PC-3 (cell line): Measurements from ENCODE around the gene CRYAA. TPM values are rescaled to one million over a fixed set of nuclear protein-coding genes. Genes with fewer than 3 reads are reported as not detected.
"Not testable (repeated sequence)": the region's sequence is repeated elsewhere in the genome, so short reads cannot be mapped to it uniquely, and the experiment has no call there.

Source experiments
- ATAC-seq: fragments of 200-7000 bp; cut with Tn5 transposase; 2 replicates; pipeline ENCODE4 v1.9.1; 2020; ENCODE audit warnings: mild to moderate bottlenecking, moderate library complexity
- BruUV-seq: library from RNA; stranded (reverse); fragments of 400-500 nt; replicated peaks from 2 replicates; lab custom pipeline; 2021; lab: Mats Ljungman, UMichigan
- CTCF ChIA-PET: fragments of 300-600 bp; sonication (Branson Sonifier 250); formaldehyde crosslinking; loops from one replicate; lab custom pipeline; 2022; ENCODE audit warnings: antibody characterized with exemption; lab: Charles Lee
- POLR2A ChIA-PET: fragments of 300-600 bp; sonication (Branson Sonifier 250); formaldehyde crosslinking; loops from one replicate; lab custom pipeline; 2022; ENCODE audit warnings: antibody characterized with exemption; ENCODE audit not compliant: unreplicated experiment; lab: Charles Lee
- DNase-seq: peaks from one replicate; pipeline ENCODE4 v3.0.0-alpha.2; 2015
- H2AFZ ChIP-seq: fragments of 300-600 bp; sonication (generic); 2 replicates; pipeline ENCODE4 v1.6.0; 2016; ENCODE audit warnings: antibody characterized with exemption, low read length
- H3F3A ChIP-seq: fragments of 300-600 bp; sonication (generic); one replicate; pipeline ENCODE4 v1.6.0; 2017; ENCODE audit warnings: antibody characterized with exemption, low read length, control low read depth, mild to moderate bottlenecking; ENCODE audit not compliant: unreplicated experiment
- H3K27ac ChIP-seq: fragments of 300-600 bp; sonication (generic); 2 replicates; pipeline ENCODE4 v1.5.1; 2016; ENCODE audit warnings: mild to moderate bottlenecking, low read length
- H3K27me3 ChIP-seq: fragments of 300-600 bp; sonication (generic); 2 replicates; pipeline ENCODE4 v1.6.1; 2016; ENCODE audit warnings: low read length, mixed read lengths
- H3K36me3 ChIP-seq: fragments of 300-600 bp; sonication (generic); 2 replicates; pipeline ENCODE4 v1.6.1; 2016; ENCODE audit warnings: low read depth, mixed run types, low read length, mixed read lengths
- H3K4me1 ChIP-seq: fragments of 300-600 bp; sonication (generic); 2 replicates; pipeline ENCODE4 v1.5.1; 2016; ENCODE audit warnings: low read length; ENCODE audit not compliant: insufficient read depth
- H3K4me2 ChIP-seq: fragments of 300-600 bp; sonication (generic); 2 replicates; pipeline ENCODE4 v1.6.0; 2016; ENCODE audit warnings: low read length
- H3K4me3 ChIP-seq: fragments of 300-600 bp; sonication (generic); 2 replicates; pipeline ENCODE4 v1.5.1; 2016; ENCODE audit warnings: mild to moderate bottlenecking, low read length, mixed read lengths
- H3K79me2 ChIP-seq: fragments of 300-600 bp; sonication (generic); 2 replicates; pipeline ENCODE4 v1.6.1; 2017; ENCODE audit warnings: low read length, mixed read lengths
- H3K9ac ChIP-seq: fragments of 300-600 bp; sonication (generic); 2 replicates; pipeline ENCODE4 v1.6.0; 2016; ENCODE audit warnings: mild to moderate bottlenecking, low read length
- H3K9me2 ChIP-seq: fragments of 300-600 bp; sonication (generic); replicated peaks from 2 replicates; pipeline ENCODE4 v1.6.1; 2016; ENCODE audit warnings: mixed run types, low read length, mixed read lengths
- H3K9me3 ChIP-seq: fragments of 300-600 bp; sonication (generic); 2 replicates; pipeline ENCODE4 v1.6.1; 2016; ENCODE audit warnings: low read length, mixed read lengths
- H4K20me1 ChIP-seq: fragments of 300-600 bp; sonication (generic); 2 replicates; pipeline ENCODE4 v1.6.1; 2016; ENCODE audit warnings: low read length, mixed read lengths
- intact Hi-C: fragments of 100-400 bp; cut with micrococcal nuclease; formaldehyde crosslinking; loops from 2 replicates; pipeline ENCODE4 v1.9.0; 2023
- total RNA-seq: library from RNA; depleted of rRNA; stranded (reverse); fragments of >200 nt; gene quantifications from 2 replicates; pipeline ENCODE4 v1.2.3, GENCODE V29; 2014

The CRYAA gene
- total RNA-seq, 1 experiment from 2014 or later = not detected

- H3K9me2 ChIP-seq, H3K27me3 ChIP-seq, POLR2A ChIA-PET, H3K9ac ChIP-seq, BruUV-seq, H3K4me2 ChIP-seq, H3K36me3 ChIP-seq, H3K9me3 ChIP-seq, H3K79me2 ChIP-seq, H3K4me1 ChIP-seq, DNase-seq, H2AFZ ChIP-seq, H3F3A ChIP-seq, CTCF ChIA-PET, intact Hi-C loops, H3K4me3 ChIP-seq, H4K20me1 ChIP-seq, H3K27ac ChIP-seq: not testable (repeated sequence)
- ATAC-seq = peak; percentile 74
Observed at GRCh38 chr21:43176621-43177020, 7.8 kb downstream of the CRYAA start.

- ATAC-seq = peak; percentile 66
- H3K79me2 ChIP-seq, H2AFZ ChIP-seq, H3K4me1 ChIP-seq, POLR2A ChIA-PET, H3K4me2 ChIP-seq, H3K27ac ChIP-seq, H3K4me3 ChIP-seq, H3K27me3 ChIP-seq, DNase-seq, H3K36me3 ChIP-seq, BruUV-seq, H3K9me3 ChIP-seq, H4K20me1 ChIP-seq, H3K9me2 ChIP-seq, H3K9ac ChIP-seq, CTCF ChIA-PET, H3F3A ChIP-seq, intact Hi-C loops: not testable (repeated sequence)
Observed at GRCh38 chr21:43177043-43177906, 8.5 kb downstream of the CRYAA start.

- CTCF ChIA-PET, intact Hi-C loops, ATAC-seq: not testable (repeated sequence)
Observed at GRCh38 chr21:43178175-43178826, 9.5 kb downstream of the CRYAA start.

GRCh38 chr21:43181033-43181432, 12.2 kb downstream of the CRYAA start:
- ATAC-seq, POLR2A ChIA-PET, DNase-seq, H3K4me2 ChIP-seq, H3K4me1 ChIP-seq, CTCF ChIA-PET, H3K27me3 ChIP-seq, H4K20me1 ChIP-seq, H3K27ac ChIP-seq, H3K79me2 ChIP-seq, H2AFZ ChIP-seq, H3K4me3 ChIP-seq, intact Hi-C loops, H3K9me2 ChIP-seq, H3F3A ChIP-seq, BruUV-seq, H3K9ac ChIP-seq, H3K36me3 ChIP-seq, H3K9me3 ChIP-seq: not testable (repeated sequence)

More at GRCh38 chr21:43178175-43178826, 9.5 kb downstream of the CRYAA start:
- H3K4me2 ChIP-seq, H2AFZ ChIP-seq, H3K4me3 ChIP-seq, H3K79me2 ChIP-seq, H3F3A ChIP-seq, H3K27me3 ChIP-seq, H4K20me1 ChIP-seq, POLR2A ChIA-PET, H3K36me3 ChIP-seq, DNase-seq, H3K9ac ChIP-seq, H3K9me2 ChIP-seq, BruUV-seq, H3K4me1 ChIP-seq, H3K9me3 ChIP-seq, H3K27ac ChIP-seq: not testable (repeated sequence)

GRCh38 chr21:43187268-43187667, 18.5 kb downstream of the CRYAA start:
- BruUV-seq, POLR2A ChIA-PET, H3K9me2 ChIP-seq, CTCF ChIA-PET, H4K20me1 ChIP-seq, H3K36me3 ChIP-seq, H3K9ac ChIP-seq, H3F3A ChIP-seq, intact Hi-C loops, H3K4me2 ChIP-seq, H3K4me1 ChIP-seq, H3K79me2 ChIP-seq, DNase-seq, H3K4me3 ChIP-seq, H3K9me3 ChIP-seq, H3K27me3 ChIP-seq, H3K27ac ChIP-seq, ATAC-seq, H2AFZ ChIP-seq: not testable (repeated sequence)
